Breast epithelium (tissue), 3 donors: ENCODE measurements around the gene TGFA.

ENCODE experiments used
- POLR2A ChIP-seq: fragments of 450-650 bp; IDR thresholded peaks from one replicate; pipeline ENCODE4 v1.6.1; 2016; ENCODE audit warnings: antibody characterized with exemption, mild to moderate bottlenecking, moderate library complexity
- POLR2AphosphoS5 ChIP-seq, 3 donors: sonication (generic); formaldehyde crosslinking; IDR thresholded peaks; one replicate each; pipeline ENCODE4 v1.6.1; 2017; ENCODE audit warnings: antibody characterized with exemption in 3 of 3
- TF ChIP-seq, protein P1 (sequence below), 3 donors: fragments of 450-650 bp; IDR thresholded peaks; one replicate each; pipeline ENCODE4 v1.5.1; 2016 to 2017; ENCODE audit warnings: antibody characterized with exemption in 3 of 3, mild to moderate bottlenecking in 3 of 3, moderate library complexity in 3 of 3

DNA sequence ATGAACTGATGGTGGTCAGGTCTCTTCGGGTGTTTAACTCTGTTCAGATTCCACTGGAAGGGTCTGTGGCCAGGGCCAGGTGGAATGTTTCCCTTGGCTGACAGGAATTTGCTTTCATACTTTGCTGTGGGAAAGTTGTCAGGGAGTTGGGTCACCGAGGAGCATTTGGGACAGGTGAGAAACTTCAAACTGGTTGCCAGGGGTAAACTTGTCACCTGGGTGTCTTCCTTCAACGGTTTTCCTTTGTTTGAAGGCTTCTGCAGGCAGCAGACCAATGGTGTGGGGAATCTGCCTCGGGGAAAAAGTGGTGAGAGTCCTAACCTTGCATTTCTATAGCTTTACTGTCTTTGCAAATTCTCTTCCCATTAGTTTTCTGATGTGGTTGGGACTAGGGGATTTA lies 92.2 kb downstream of the TGFA start:
- TF ChIP-seq POLR2A (no peak), POLR2AphosphoS5 (IDR thresholded peaks at IDR 0.05) (no peak)
- TF ChIP-seq, protein P1, sequence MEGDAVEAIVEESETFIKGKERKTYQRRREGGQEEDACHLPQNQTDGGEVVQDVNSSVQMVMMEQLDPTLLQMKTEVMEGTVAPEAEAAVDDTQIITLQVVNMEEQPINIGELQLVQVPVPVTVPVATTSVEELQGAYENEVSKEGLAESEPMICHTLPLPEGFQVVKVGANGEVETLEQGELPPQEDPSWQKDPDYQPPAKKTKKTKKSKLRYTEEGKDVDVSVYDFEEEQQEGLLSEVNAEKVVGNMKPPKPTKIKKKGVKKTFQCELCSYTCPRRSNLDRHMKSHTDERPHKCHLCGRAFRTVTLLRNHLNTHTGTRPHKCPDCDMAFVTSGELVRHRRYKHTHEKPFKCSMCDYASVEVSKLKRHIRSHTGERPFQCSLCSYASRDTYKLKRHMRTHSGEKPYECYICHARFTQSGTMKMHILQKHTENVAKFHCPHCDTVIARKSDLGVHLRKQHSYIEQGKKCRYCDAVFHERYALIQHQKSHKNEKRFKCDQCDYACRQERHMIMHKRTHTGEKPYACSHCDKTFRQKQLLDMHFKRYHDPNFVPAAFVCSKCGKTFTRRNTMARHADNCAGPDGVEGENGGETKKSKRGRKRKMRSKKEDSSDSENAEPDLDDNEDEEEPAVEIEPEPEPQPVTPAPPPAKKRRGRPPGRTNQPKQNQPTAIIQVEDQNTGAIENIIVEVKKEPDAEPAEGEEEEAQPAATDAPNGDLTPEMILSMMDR (IDR thresholded peaks at IDR 0.05): no peak
